NCI-H1436 (cell line): ENCODE measurements around the gene CREB3L2.
"Not testable (repeated sequence)": the region's sequence is repeated elsewhere in the genome, so short reads cannot be mapped to it uniquely, and the experiment has no call there.

Experiments used
- DNase-seq: peaks from one replicate; lab custom pipeline; 2025; lab: John Stamatoyannopoulos, UW

Gene CREB3L2

DNA sequence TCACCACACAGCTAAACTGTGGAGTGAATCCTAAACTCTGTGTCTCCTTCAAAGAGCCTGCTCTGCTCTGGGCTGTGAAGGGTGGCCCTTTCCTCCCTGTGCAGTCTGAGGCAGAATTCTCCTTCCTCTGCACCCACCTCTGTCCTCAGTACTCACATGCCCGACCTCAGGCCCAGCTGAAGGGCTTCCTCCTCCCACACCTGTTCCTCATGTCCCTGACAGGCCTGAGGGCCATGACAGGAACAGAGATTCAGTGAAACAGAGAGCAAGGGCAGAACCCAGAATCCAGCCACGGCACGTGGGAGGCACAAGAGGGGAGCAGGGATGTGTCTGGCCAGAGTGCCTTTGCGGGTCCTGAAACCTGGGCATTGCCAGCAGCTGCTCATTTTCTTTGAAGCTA is 13.9 kb downstream of the CREB3L2 start:
- no peak for DNase-seq

DNA sequence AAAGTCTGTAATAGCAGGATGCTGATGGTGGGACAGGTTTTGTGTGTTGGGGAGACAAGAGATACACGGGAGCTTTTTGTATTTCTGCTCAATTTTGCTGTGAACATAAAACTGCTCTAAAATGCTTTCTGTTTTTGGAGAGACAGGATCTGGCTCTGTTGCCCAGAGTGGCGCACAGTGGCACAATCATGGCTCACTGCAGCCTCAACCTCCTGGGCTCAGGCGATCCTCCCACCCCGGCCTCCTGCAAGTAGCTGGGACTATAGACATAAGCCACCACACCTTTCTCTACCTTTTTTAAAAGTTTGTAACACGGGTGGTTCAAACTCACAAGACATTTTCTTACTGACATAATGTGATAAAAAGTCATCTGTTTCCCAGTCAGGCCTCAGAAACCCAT is 14.3 kb downstream of the CREB3L2 start:
- DNase-seq, result no peak

DNA sequence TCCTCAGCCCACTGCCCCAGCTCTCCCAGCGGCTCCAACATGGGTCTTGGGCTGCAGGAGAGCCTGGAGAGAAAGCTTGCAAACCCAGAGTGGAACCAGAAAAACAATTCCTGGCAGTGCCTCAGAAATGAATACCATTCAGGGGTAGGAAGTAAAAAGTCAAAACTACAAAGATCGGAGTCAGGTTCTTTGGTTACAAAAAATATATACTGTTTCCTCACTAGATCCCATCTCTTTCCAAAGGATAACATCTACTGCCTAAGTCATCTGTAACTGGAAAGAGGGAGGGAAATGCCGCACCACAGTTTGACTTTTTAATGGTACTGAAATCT is 14.9 kb downstream of the CREB3L2 start:
- DNase-seq, result no peak

DNA sequence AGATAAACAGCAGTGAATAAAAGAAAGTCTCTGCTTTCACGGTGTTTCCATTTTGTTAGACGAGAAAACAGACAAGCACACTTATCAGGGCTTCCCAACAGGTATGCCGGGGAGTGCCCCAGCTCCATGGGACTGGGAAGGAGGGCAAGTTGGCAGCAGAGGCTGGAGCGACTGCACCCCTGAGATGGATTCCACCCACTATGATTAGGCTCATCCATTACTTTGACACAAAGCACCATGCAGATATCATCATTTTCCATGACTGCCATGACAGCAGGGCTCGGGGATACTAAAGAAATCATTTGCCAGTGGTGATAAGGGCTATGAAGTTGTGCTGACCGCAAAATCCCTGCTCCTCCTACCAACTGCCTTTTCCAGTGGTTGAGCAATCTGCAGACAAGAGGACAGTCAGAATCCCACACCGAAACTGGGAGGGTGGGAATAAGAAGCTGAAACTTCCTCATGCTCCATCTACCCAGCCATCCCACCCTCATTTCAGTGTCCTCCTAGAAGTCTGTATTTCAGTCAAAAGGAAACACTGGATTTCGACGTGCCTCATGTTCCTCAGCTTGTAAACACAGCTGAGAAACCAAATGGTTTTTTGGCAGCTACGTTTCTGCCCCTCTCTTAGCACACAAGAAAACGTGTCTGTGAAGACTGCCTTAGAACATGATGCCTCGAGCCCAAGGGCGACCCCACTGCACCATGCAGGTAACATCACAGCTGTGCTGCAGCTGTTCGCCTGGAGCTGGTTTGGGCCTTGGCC is 15.5 kb downstream of the CREB3L2 start:
- DNase-seq, result no peak

DNA sequence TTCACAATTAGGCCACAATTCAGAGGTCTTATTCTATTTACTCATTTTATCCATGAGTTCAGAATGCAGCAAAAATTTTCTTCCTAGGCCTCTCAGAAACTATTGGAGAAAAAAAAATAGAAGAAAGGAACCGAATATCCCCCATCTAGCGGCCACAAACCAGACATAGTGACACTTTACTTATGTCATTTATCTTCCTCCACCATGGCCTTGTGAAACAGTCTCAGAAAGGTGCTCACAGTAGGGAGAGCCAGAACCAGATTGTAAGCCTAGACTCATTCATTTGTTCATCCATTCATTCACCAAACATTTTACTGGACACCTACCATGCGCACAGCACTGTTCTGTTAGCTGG is 16.0 kb downstream of the CREB3L2 start:
- no peak for DNase-seq

DNA sequence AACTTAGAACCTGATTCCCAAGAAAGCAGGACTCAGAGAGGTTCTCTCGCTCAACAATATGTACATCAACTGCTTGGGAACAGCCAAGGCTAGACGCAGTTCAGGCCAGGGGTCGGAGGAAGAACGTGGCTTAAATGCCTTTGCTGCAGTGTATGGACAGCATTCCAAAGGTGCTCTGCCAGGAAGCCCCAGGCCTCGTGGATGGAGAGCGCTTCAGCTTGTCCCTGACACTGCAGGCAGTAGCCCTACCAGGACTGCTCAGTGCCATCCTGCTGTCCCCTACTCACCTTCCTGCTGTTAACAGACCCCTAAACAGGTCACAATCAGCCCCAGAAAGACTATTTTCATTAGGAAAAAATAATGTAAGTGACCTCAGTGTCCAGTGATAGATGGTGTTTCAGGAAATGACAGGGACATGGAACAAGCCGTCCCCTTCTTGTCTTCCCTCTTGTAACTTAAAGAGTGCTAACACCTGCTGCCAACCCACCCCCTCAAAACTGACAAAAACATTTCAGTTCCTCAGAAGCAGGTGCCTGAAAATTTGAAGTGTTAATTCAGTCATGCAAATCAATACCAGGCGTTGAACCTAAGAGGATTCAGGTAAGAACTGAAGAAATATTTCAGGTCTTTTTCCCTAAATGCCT is 16.5 kb downstream of the CREB3L2 start:
- DNase-seq, result no peak

DNA sequence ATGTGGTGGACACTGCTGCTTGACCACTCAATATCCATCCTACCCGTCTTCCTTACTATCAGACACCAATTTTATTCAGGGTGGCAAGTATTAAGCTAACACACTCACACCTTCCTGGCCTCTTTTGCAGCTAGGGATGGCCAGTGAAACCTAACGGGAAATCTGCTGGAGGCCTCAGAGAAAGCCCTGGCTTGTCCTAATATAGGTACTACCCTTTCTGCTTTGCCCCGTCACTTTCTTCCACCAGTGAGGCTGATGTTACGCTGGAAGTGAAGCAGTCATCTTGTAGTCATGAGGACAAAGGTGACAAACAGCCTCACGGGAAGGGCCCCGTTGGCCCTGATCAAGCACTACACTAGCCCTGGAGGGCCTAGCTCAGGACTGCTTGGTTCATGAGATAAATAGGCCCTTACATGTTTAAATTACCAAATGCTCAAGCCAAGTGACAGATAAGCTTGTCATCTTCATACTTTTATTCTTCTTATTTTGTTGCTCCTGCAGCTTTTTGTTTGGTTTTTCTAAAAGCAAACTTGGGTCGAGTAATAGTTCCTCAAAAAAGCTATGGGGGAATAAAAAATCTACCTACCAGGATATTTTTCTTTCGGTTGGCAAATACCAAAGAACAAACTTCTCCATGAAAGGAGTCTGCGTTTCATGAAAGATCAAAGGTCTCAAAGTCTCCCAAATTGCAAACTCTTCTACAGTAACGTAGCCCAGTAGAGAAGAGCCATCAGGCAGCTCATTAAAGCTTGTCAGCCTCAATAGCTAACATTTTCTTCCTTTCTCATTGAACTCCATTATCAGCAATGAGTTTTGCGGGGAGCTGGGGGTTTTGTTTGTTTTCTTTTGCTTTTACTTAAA is 17.5 kb downstream of the CREB3L2 start:
- DNase-seq, result no peak

DNA sequence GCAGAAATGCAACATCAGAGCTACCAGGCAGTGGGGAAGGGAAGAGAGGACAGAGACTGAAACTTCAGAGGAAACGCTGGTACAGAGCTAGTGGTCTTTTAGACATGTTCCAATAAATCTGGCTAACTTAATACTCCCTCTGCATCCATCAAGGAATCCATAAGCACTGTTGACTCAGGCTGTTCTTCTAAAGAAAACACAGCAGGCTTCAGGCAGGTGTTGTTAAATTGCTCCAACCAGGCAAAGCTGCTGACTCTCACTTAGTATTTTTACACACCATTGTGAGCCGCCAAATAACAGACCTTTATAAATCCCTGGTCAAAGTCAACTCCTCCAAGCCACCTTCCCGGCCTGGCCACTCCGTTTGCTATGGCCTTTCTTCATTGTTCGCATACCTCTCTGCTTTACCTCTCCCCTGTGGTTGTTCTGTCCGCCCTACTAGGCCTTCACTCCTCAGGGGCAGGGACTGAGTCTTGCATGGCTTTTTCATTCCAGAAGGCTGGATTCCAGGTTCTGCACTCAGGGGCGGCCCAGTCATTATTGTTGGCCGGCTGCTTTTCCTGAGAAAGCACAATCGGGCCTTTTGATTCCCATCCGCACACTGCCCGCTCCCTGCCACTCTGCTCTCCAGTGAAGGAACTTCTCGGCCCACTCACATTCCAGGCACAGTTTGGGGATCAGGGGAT is 18.4 kb downstream of the CREB3L2 start:
- no peak for DNase-seq

DNA sequence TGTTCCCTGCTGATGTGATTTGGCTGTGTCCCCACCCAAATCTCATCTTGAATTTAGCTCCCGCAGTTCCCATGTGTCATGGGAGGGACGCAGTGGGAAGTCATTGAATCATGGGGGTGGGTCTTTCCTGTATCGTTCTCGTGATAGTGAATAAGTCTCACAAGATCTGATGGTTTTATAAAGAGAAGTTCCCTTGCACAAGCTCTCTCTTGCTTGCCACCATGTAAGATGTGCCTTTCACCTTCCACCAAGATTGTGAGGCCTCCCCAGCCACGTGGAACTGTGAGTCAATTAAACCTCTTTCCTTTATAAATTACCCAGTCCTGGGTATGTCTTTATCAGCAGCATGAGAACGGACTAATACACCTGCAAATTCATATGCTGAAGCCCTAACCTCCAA is 19.5 kb downstream of the CREB3L2 start:
- not testable (repeated sequence) for DNase-seq

DNA sequence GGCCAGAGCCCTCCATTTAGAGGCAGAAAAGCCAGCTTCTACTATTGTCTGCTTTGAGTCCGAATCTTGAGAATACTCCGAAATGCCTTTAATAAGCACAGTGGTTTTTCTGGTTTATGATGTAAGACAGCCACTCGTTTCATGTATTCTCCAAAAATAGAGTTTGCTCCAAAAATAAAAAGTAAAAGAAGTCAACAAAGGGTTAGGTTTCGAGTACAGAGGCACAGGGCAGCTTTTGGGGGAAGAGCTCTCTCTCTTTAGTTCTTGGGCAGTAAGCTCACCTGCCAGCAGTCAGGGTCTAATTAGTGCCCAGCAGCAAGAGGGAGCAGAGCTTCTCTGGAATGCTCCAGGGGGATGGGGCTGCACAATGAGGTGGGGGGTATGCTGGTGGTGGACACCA is 20.2 kb downstream of the CREB3L2 start:
- DNase-seq, result no peak

DNA sequence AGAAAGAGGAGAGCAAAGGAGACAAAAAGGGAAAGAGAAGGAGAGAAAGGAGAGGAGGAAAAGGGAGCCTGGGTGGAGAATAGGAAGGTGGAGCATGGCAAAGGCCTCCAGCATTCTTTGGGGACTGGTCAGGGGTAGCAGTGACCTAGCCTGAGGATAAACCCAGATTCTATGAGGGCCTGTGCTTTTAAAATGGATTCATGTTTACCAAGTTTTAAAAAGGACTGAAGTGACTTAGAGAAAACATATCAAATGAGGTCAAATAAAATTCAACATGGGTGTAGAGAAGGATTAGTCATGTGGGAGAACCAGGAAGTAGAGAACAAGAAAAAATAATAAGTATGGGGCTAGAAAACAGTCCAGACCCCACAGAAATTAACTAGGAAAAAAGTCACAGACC is 20.7 kb downstream of the CREB3L2 start:
- no peak for DNase-seq

DNA sequence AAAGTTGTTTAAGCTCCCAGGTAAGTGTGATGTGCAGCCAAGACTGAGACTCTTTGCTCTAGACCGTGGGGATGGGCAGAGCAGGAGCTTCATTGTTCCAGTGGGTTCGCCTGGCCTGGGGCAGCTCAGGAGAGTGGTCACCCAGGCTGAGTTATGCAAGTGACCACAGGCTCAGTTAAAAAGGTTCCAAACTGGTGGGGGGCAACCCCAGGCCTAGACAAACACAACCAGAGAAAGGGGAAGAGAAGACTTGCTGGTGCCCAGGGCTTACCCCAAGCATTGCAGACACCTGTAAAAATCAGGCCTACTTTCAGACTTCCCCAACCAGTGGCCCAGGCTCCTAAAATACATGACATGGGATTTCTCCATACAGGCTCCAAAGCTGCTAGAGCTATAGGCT is 21.6 kb downstream of the CREB3L2 start:
- no peak for DNase-seq

DNA sequence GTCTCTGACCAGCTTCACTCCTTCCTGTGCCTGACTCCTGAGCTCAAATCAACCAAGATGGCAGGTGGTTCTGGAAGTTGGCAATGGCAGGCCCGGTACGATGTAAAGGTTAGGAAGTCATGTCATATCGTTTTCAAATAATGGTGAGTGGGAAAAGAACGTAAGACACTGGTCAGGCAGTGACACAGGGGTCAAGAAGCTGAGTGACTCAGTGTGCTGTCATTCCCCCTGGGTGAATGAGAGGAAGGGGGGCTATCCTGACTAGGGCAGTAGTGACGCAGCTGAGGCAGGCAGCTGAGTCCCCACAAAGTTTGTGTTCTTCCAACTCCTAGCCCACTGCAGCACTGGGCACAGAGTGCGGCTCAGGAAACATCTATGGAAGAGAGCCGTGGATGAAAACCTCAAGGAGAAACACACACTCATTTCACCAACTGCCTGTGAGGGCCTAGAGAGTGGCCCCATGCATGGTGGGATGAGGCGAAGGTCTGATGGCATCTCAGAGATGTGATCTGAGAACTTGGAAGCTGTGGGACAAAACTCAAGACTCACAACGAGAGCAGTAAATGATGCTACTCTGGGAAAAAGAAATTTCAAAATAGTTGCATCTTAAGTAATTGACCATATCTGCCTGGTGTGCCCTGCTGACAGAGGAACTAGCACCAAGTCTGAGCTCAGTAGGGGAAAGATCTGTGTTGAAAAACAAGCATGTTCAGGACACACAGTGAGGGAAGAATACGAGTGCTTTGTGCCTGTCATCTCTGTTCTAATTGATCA is 23.2 kb downstream of the CREB3L2 start:
- no peak for DNase-seq

DNA sequence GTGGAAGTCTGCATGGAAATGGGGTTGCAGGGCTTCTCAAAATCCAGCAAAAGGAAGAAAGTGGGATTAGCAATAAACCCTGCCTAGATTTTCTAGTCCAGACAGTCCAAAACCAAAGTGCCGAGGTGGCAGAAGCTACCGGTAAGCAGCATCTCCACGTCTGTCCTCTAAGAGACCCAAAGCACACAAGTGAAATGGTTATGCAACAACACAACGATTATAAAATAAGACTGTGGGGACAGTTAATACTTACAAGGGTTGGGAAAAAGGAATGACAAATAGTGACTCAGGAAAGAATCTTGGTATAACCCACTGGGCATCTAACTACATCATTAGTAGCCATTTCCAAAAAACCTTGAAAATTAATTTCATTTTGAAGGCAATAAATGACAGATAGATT is 24.7 kb downstream of the CREB3L2 start:
- DNase-seq, result no peak

DNA sequence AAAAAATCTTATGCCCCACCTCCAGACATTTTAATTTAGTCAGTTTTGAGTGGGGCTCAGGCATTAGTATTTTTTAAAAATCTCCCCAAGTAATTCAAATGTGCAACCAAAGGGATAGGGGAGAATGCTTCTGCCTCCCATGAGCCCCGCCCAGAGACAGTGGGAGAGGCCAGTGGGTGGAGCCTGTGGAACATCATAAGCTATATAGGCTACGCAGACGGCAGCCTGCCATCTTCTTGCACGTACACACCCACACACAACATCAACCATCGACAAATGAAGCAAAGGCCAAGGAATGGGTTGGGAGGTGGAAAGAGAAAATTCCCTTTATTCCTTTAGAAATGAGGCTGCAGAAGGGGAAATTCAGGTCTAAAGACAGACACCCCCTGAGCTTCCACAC is 25.2 kb downstream of the CREB3L2 start:
- no peak for DNase-seq

DNA sequence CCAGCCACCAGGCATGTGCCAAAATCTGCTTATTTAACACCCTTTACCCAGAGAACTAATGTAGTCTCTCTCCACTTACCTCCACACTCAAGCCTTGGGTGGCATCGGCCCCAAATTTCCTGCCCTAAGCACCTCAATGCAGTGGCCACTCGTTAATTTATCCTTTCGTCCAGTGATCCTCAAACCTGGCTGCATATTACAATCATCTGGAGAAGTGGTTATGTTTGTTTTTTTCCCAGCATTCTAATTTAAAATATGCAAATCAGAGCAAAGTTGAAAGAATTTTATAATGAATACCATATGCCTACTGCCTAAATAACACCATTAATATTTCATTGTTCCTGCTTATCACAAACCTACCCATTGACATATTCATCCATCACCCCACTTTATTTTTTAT is 25.7 kb downstream of the CREB3L2 start:
- DNase-seq, result no peak

DNA sequence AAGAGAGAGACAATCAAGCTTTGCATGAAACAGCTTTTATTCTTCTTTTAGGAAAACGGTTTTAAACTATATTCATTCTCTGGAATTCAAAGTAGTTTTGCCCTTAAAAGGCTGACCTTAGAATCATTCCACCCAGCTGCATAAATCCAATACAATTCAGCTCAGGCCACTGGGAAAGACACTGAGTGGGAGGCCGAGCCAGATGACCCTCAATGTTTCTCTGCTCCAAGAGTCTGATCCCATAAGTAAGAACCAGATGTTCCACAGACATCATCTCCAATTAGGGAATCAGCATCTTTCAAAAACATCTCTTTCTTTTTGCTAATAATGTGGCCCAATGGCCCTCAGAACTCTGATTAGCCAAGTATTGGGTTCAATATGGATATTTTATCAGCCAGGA is 26.1 kb downstream of the CREB3L2 start:
- no peak for DNase-seq

DNA sequence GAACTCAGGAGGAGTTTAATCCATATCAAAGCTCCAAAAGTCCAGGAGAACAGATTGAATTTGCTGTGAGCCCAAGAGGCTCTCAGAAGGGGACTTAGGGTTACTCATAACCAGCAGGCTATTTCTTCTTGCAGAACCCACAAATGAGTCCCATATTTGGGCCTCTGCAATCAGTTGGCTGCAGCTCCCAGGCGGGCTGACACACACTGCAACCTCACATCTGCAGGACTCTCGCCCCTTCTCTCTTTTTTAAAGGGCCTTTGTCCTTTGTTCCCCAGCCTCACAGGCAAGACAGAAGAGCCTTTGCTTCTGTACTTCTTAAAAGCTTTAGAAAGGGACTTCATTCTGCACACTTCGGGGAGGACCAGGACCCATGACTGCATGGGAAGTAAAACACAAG is 26.7 kb downstream of the CREB3L2 start:
- DNase-seq, result no peak

DNA sequence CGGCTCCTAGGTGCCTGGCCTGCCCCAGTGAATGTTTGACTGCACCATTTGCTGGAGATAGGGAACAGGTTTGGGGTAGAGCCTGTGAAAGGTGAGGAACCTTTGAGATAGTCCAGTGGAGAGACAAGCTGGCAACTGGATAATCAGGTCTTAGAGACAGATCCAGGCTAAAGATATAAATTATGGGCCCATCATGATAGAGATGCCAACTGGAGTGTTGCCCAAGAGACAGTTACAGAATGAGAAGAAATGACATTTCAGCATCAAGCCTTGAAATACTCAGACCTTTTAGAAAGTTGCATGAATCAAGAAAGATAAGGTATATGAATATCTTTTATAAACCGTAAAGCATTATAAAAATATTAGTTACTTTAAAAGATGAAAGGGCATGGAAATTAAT is 27.1 kb downstream of the CREB3L2 start:
- no peak for DNase-seq

DNA sequence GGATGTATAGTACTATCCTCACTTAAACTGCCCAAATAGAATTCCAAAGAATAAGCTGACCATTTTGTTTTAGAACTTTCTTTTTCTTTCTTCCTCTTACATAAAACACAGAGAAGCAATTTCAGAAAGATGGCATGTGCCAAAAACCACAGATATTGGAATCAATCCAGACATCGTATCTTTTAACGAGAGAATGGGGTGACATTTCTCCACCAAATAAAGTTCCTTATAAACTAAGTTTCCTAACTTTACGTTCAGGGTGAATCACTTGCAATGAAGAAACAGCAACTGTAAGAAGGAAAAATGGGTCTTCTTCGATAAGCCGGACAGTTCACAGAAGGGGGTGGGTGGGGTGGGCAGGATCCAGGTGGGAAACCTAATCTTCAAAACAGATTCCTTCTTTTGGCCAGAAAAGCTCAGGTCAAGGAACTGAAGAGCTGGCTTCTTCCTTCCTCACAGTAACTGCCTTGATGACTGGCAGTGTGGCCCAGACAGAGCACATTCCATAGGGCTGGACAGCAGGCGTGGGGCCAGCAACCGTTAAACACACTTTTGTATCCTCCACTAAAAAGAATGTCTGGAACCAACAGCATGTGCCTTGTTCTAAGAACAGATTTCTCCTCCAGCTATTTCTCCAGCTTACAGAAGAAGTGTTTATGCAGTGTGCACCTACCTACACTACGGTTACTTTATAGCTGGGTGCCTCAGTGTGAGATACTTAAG is 31.5 kb downstream of the CREB3L2 start:
- no peak for DNase-seq

DNA sequence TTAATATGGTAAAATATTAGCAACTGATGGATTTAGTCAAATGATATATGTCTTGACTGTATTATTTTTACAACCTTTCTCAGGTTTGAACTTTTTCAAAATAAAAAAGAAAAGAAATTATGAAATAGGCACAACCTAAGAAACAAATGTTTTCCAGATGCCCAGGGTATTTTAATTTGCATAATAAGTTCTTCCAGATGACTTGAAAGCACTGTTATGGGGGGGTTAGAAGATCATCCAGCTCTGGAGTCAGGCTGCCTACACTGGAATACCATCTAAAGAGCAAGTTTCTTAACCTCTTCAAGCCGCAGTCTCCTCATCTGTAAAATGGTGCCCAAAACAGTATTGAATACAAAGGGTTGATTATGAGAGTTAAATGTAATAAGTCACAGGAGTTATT is 32.1 kb downstream of the CREB3L2 start:
- DNase-seq, result no peak
